ENCODE data around the gene MUC5B. TPM values are rescaled to one million over a fixed set of nuclear protein-coding genes. Genes with fewer than 3 reads are reported as not detected.
"Not testable (repeated sequence)": the region's sequence is repeated elsewhere in the genome, so short reads cannot be mapped to it uniquely, and the experiment has no call there.

The MUC5B gene
- total RNA-seq, 1 donor from 2014 or later: not detected

GRCh38 chr11:1179641-1180040 is 43.2 kb upstream of the MUC5B start:
- H3K27me3 Mint-ChIP-seq (ENCODE audit: low read depth): no peaks in the 10 kb centered on the region

GRCh38 chr11:1180171-1180570 is 42.7 kb upstream of the MUC5B start:
- Mint-ChIP-seq H3K36me3 (no peaks in the 10 kb centered on the region), H3K27ac (no peak overlapping the region), H3K9me3 (peaks cover 4% of the 10 kb centered on the region), H3K27me3 (ENCODE audit: low read depth) (no peaks in the 10 kb centered on the region), H3K4me1 (no peaks in the 10 kb centered on the region), H3K4me3 (no peak overlapping the region)
- no peak for TF ChIP-seq CTCF (IDR thresholded peaks at IDR 0.05; ENCODE audit: unreplicated experiment)
- DNase-seq (ENCODE audit: low spot score in 2 of 2, unreplicated experiment in 2 of 2): no peak

More at GRCh38 chr11:1179641-1180040, 43.2 kb upstream of the MUC5B start:
- no peak for DNase-seq (ENCODE audit: low spot score in 2 of 2, unreplicated experiment in 2 of 2)
- no peak overlapping the region for H3K4me3 Mint-ChIP-seq
- H3K36me3 Mint-ChIP-seq: no peaks in the 10 kb centered on the region
- peaks cover 4% of the 10 kb centered on the region for H3K9me3 Mint-ChIP-seq
- no peak for TF ChIP-seq CTCF (IDR thresholded peaks at IDR 0.05; ENCODE audit: unreplicated experiment)
- H3K27ac Mint-ChIP-seq: no peak overlapping the region
- H3K4me1 Mint-ChIP-seq: no peaks in the 10 kb centered on the region

GRCh38 chr11:1180947-1181391 is 41.9 kb upstream of the MUC5B start:
- DNase-seq (ENCODE audit: low spot score in 2 of 2, unreplicated experiment in 2 of 2): no peak
- Mint-ChIP-seq H3K4me3 (no peak overlapping the region), H3K4me1 (no peaks in the 10 kb centered on the region), H3K27ac (no peak overlapping the region), H3K9me3 (no peaks in the 10 kb centered on the region), H3K27me3 (ENCODE audit: low read depth) (no peaks in the 10 kb centered on the region), H3K36me3 (no peaks in the 10 kb centered on the region)
- TF ChIP-seq CTCF (IDR thresholded peaks at IDR 0.05; ENCODE audit: unreplicated experiment): no peak

GRCh38 chr11:1181420-1181819 is 41.4 kb upstream of the MUC5B start:
- Mint-ChIP-seq H3K4me1 (no peaks in the 10 kb centered on the region), H3K27ac (no peak overlapping the region), H3K27me3 (ENCODE audit: low read depth) (no peaks in the 10 kb centered on the region), H3K9me3 (no peaks in the 10 kb centered on the region), H3K4me3 (no peak overlapping the region), H3K36me3 (no peaks in the 10 kb centered on the region)
- no peak for TF ChIP-seq CTCF (IDR thresholded peaks at IDR 0.05; ENCODE audit: unreplicated experiment)
- no peak for DNase-seq (ENCODE audit: low spot score in 2 of 2, unreplicated experiment in 2 of 2)

- H3K4me3 Mint-ChIP-seq: no peak overlapping the region
- H3K4me1 Mint-ChIP-seq: no peaks in the 10 kb centered on the region
- DNase-seq (ENCODE audit: low spot score in 2 of 2, unreplicated experiment in 2 of 2): no peak
- no peaks in the 10 kb centered on the region for H3K27me3 Mint-ChIP-seq (ENCODE audit: low read depth)
- TF ChIP-seq CTCF (IDR thresholded peaks at IDR 0.05; ENCODE audit: unreplicated experiment): no peak
- H3K36me3 Mint-ChIP-seq: no peaks in the 10 kb centered on the region
- no peaks in the 10 kb centered on the region for H3K9me3 Mint-ChIP-seq
- H3K27ac Mint-ChIP-seq: no peak overlapping the region
These were observed 40.9 kb upstream of the MUC5B start for GRCh38 chr11:1181853-1182535.

GRCh38 chr11:1184139-1184538 is 38.7 kb upstream of the MUC5B start:
- not testable (repeated sequence) for H3K36me3 Mint-ChIP-seq; H3K27ac Mint-ChIP-seq; DNase-seq (ENCODE audit: low spot score in 2 of 2, unreplicated experiment in 2 of 2); H3K4me1 Mint-ChIP-seq; H3K9me3 Mint-ChIP-seq; H3K4me3 Mint-ChIP-seq; H3K27me3 Mint-ChIP-seq (ENCODE audit: low read depth)

GRCh38 chr11:1188451-1189130 is 34.3 kb upstream of the MUC5B start:
- not testable (repeated sequence) for H3K4me3 Mint-ChIP-seq; H3K27me3 Mint-ChIP-seq (ENCODE audit: low read depth); DNase-seq (ENCODE audit: low spot score in 2 of 2, unreplicated experiment in 2 of 2); H3K4me1 Mint-ChIP-seq; H3K27ac Mint-ChIP-seq; H3K36me3 Mint-ChIP-seq; H3K9me3 Mint-ChIP-seq

GRCh38 chr11:1189816-1190215 is 33.0 kb upstream of the MUC5B start:
- not testable (repeated sequence) for H3K36me3 Mint-ChIP-seq; H3K4me3 Mint-ChIP-seq; H3K27me3 Mint-ChIP-seq (ENCODE audit: low read depth); H3K4me1 Mint-ChIP-seq; H3K9me3 Mint-ChIP-seq; H3K27ac Mint-ChIP-seq; DNase-seq (ENCODE audit: low spot score in 2 of 2, unreplicated experiment in 2 of 2)

All from mesothelial cell of epicardium (in vitro differentiated cells).